ENCODE measurements around the gene TMEM238.
"Not testable (repeated sequence)": the region's sequence is repeated elsewhere in the genome, so short reads cannot be mapped to it uniquely, and the experiment has no call there.

Gene TMEM238

GRCh38 chr19:55384131-55384919 lies at the start of gene TMEM238:
TMEM238 (minus strand) TSS chr19:55384292; CDS start chr19:55384259, 33 bp downstream.
- peak; percentile 48 for DNase-seq

GRCh38 chr19:55433292-55433691 lies 49.2 kb upstream of the TMEM238 start:
- DNase-seq: no peak

- no peak for DNase-seq
Observed at GRCh38 chr19:55432241-55432959, 48.3 kb upstream of the TMEM238 start.

- DNase-seq: no peak
Observed at GRCh38 chr19:55431183-55431582, 47.1 kb upstream of the TMEM238 start.

- DNase-seq: no peak
Observed at GRCh38 chr19:55426042-55426441, 42.0 kb upstream of the TMEM238 start.

- no peak for DNase-seq
Observed at GRCh38 chr19:55424518-55424917, 40.4 kb upstream of the TMEM238 start.

- DNase-seq: no peak
Observed at GRCh38 chr19:55423225-55424005, 39.3 kb upstream of the TMEM238 start.

GRCh38 chr19:55421281-55421680 lies 37.2 kb upstream of the TMEM238 start:
- DNase-seq: peak; percentile 56

GRCh38 chr19:55419624-55420236 lies 35.6 kb upstream of the TMEM238 start:
- no peak for DNase-seq

- DNase-seq: no peak
Observed at GRCh38 chr19:55419103-55419502, 35.0 kb upstream of the TMEM238 start.

GRCh38 chr19:55418185-55418584 lies 34.1 kb upstream of the TMEM238 start:
- DNase-seq: peak; percentile 73

- no peak for DNase-seq
Observed at GRCh38 chr19:55410168-55410567, 26.1 kb upstream of the TMEM238 start.

GRCh38 chr19:55409179-55409578 lies 25.1 kb upstream of the TMEM238 start:
- not testable (repeated sequence) for DNase-seq

- no peak for DNase-seq
Observed at GRCh38 chr19:55408533-55408872, 24.4 kb upstream of the TMEM238 start.

GRCh38 chr19:55407800-55408532 lies 23.9 kb upstream of the TMEM238 start:
- peak; percentile 99 for DNase-seq

GRCh38 chr19:55407550-55407799 lies 23.4 kb upstream of the TMEM238 start, which contains the start of gene UBE2S:
UBE2S (minus strand) TSS chr19:55407788; CDS start chr19:55407589, 199 bp downstream.
- not testable (repeated sequence) for DNase-seq

- DNase-seq: no peak
Observed at GRCh38 chr19:55406826-55407549, 22.9 kb upstream of the TMEM238 start.

- no peak for DNase-seq
Observed at GRCh38 chr19:55406091-55406825, 22.2 kb upstream of the TMEM238 start.

GRCh38 chr19:55405638-55406037 lies 21.5 kb upstream of the TMEM238 start:
- no peak for DNase-seq

GRCh38 chr19:55402509-55402908 lies 18.4 kb upstream of the TMEM238 start:
- DNase-seq: no peak

GRCh38 chr19:55401390-55401789 lies 17.3 kb upstream of the TMEM238 start:
- DNase-seq: not testable (repeated sequence)

Data from CD4-positive, alpha-beta T cell treated with Interleukin-12 subunit alpha and Interleukin-12 subunit beta, for 1 hour (primary cell).